GM21381 (cell line): ENCODE data around the gene AKT1.
"Not testable (repeated sequence)": the region's sequence is repeated elsewhere in the genome, so short reads cannot be mapped to it uniquely, and the experiment has no call there.

Experiments
- ATAC-seq: cut with Tn5 transposase; IDR thresholded peaks from one replicate; pipeline ENCODE4 v1.9.1; 2021; ENCODE audit warnings: mild to moderate bottlenecking, moderate library complexity; ENCODE audit not compliant: unreplicated experiment

AKT1 gene

GRCh38 chr14:104756477-104757237, 38.9 kb downstream of the AKT1 start:
- no peak for ATAC-seq

GRCh38 chr14:104755621-104756020, 39.9 kb downstream of the AKT1 start:
- ATAC-seq: no peak

GRCh38 chr14:104754213-104754851, 41.2 kb downstream of the AKT1 start:
- no peak for ATAC-seq

GRCh38 chr14:104753528-104754212, 41.9 kb downstream of the AKT1 start:
- no peak for ATAC-seq

GRCh38 chr14:104752735-104753527, 42.6 kb downstream of the AKT1 start, which contains the start of gene SIVA1:
SIVA1 (plus strand) TSS chr14:104753147; CDS start chr14:104753202, 55 bp downstream.
- ATAC-seq: peak; percentile 89

GRCh38 chr14:104752423-104752734, 43.2 kb downstream of the AKT1 start:
- peak; percentile 0 for ATAC-seq

GRCh38 chr14:104751539-104752422, 43.8 kb downstream of the AKT1 start:
- no peak for ATAC-seq

GRCh38 chr14:104750753-104751057, 44.8 kb downstream of the AKT1 start:
- ATAC-seq: not testable (repeated sequence)

- no peak for ATAC-seq
Observed at GRCh38 chr14:104750056-104750752, 45.3 kb downstream of the AKT1 start.

- ATAC-seq: no peak
Observed at GRCh38 chr14:104749111-104749649, 46.4 kb downstream of the AKT1 start.

- no peak for ATAC-seq
Observed at GRCh38 chr14:104747876-104748275, 47.7 kb downstream of the AKT1 start.

GRCh38 chr14:104746934-104747481, 48.5 kb downstream of the AKT1 start:
- no peak for ATAC-seq

GRCh38 chr14:104746071-104746545, 49.4 kb downstream of the AKT1 start:
- ATAC-seq: no peak

GRCh38 chr14:104745431-104745830, 50.1 kb downstream of the AKT1 start:
- no peak for ATAC-seq

GRCh38 chr14:104744484-104744883, 51.1 kb downstream of the AKT1 start:
- no peak for ATAC-seq

GRCh38 chr14:104743461-104744380, 51.8 kb downstream of the AKT1 start:
- ATAC-seq: no peak

GRCh38 chr14:104742586-104743455, 52.7 kb downstream of the AKT1 start:
- no peak for ATAC-seq
